H1 (cell line): Measurements from ENCODE around the gene PCDHGA7. TPM values are rescaled to one million over a fixed set of nuclear protein-coding genes. Genes with fewer than 3 reads are reported as not detected.

ENCODE experiments used
- CTCF ChIA-PET: fragments of 300-600 bp; sonication (Branson Sonifier 250); formaldehyde crosslinking; loops from one replicate; lab custom pipeline; 2021; ENCODE audit not compliant: partially characterized antibody; lab: Charles Lee
- POLR2A ChIA-PET: fragments of 300-600 bp; sonication (Branson Sonifier 250); formaldehyde crosslinking; loops from one replicate; lab custom pipeline; 2021; ENCODE audit warnings: inconsistent platforms; ENCODE audit not compliant: partially characterized antibody; lab: Charles Lee
- DNase-seq, 2 experiments: peaks; one replicate each; pipeline versions ENCODE4 v3.0.0 to v3.0.0-alpha.2; 2010 to 2022; ENCODE audit warnings: low spot score in 2 of 2, low read depth in 1 of 2, mixed read lengths in 1 of 2
- FAIRE-seq: peaks from 2 replicates; lab custom pipeline; 2011; peaks lifted over from hg19 to GRCh38; lab: Jason Lieb, UNC
- H2AFZ ChIP-seq: 2 replicates; pipeline ENCODE4 v1.8.1; 2012; ENCODE audit warnings: low read length, inconsistent platforms
- H2AK5ac ChIP-seq: 2 replicates; pipeline ENCODE4 v1.6.1; 2013; ENCODE audit warnings: low read depth, low read length
- H2BK120ac ChIP-seq: replicated peaks from 2 replicates; pipeline ENCODE3; 2013; ENCODE audit warnings: low read depth, low read length, inconsistent platforms
- H2BK12ac ChIP-seq: 2 replicates; pipeline ENCODE4 v1.6.1; 2013; ENCODE audit warnings: low read depth, low read length
- H2BK15ac ChIP-seq: 2 replicates; pipeline ENCODE4 v1.6.1; 2013; ENCODE audit warnings: low read length
- H2BK20ac ChIP-seq: 2 replicates; pipeline ENCODE4 v1.6.1; 2013; ENCODE audit warnings: low read length
- H2BK5ac ChIP-seq: 2 replicates; pipeline ENCODE4 v1.6.1; 2013; ENCODE audit warnings: low read depth, low read length
- H3K14ac ChIP-seq: 2 replicates; pipeline ENCODE4 v1.6.1; 2013; ENCODE audit warnings: inconsistent platforms; ENCODE audit not compliant: insufficient read length
- H3K18ac ChIP-seq: 2 replicates; pipeline ENCODE4 v1.6.1; 2013; ENCODE audit warnings: low read length; ENCODE audit errors: extremely low read depth
- H3K23ac ChIP-seq: 2 replicates; pipeline ENCODE4 v1.6.1; 2013; ENCODE audit warnings: inconsistent platforms; ENCODE audit not compliant: insufficient read length
- H3K23me2 ChIP-seq: 2 replicates; pipeline ENCODE4 v1.6.1; 2013; ENCODE audit warnings: low read depth, low read length
- H3K27ac ChIP-seq: 2 replicates; pipeline ENCODE4 v1.6.1; 2011; ENCODE audit warnings: low read depth, low read length, inconsistent platforms
- H3K27me3 ChIP-seq, 4 experiments: replicated peaks in 1 of 4; 1 replicate in 1 of 4; 2 replicates in 3 of 4; pipeline versions ENCODE4 v1.6.1 to v1.8.1; 2011 to 2013; ENCODE audit warnings: low read length in 3 of 4, mild to moderate bottlenecking in 3 of 4, inconsistent platforms in 2 of 4, mixed read lengths in 2 of 4, moderate library complexity in 1 of 4; ENCODE audit not compliant: control insufficient read depth in 3 of 4, insufficient read depth in 3 of 4; ENCODE audit errors: extremely low read depth in 1 of 4
- H3K36me3 ChIP-seq, 4 experiments: 2 replicates each; pipeline versions ENCODE4 v1.6.1 to v1.8.1; 2011 to 2013; ENCODE audit warnings: mild to moderate bottlenecking in 4 of 4, low read length in 3 of 4, moderate library complexity in 2 of 4, control low read depth in 1 of 4, inconsistent platforms in 1 of 4; ENCODE audit not compliant: insufficient read depth in 4 of 4, control insufficient read depth in 2 of 4
- H3K4ac ChIP-seq: replicated peaks from 2 replicates; pipeline ENCODE3; 2013; ENCODE audit warnings: low read length, low read depth, mixed read lengths, inconsistent platforms; ENCODE audit not compliant: insufficient read length
- H3K4me1 ChIP-seq, 4 experiments: replicated peaks in 1 of 4; 1 replicate in 1 of 4; 2 replicates in 3 of 4; pipeline versions ENCODE4 v1.6.1 to v1.8.1; 2011 to 2013; ENCODE audit warnings: low read length in 3 of 4, inconsistent platforms in 2 of 4, mixed read lengths in 1 of 4; ENCODE audit not compliant: insufficient read depth in 4 of 4, control insufficient read depth in 3 of 4
- H3K4me2 ChIP-seq, 2 experiments: 2 replicates each; pipeline versions ENCODE4 v1.6.1 to v1.8.1; 2011 to 2013; ENCODE audit warnings: low read depth in 2 of 2, low read length in 2 of 2, control low read depth in 1 of 2, inconsistent platforms in 1 of 2, mild to moderate bottlenecking in 1 of 2; ENCODE audit not compliant: insufficient read depth in 1 of 2
- H3K4me3 ChIP-seq, 4 experiments: fragments of 200-600, 300-600 bp in 1 of 4; sonication (generic), shearing (Covaris generic), sonication (Bioruptor Twin) in 1 of 4; 2 replicates each; pipeline versions ENCODE4 v1.5.1 to v1.8.1; 2011 to 2016; ENCODE audit warnings: low read length in 4 of 4, low read depth in 3 of 4, control low read depth in 2 of 4, inconsistent platforms in 2 of 4, mild to moderate bottlenecking in 2 of 4, mixed read lengths in 1 of 4, moderate library complexity in 1 of 4; ENCODE audit not compliant: insufficient read depth in 2 of 4; ENCODE audit errors: extremely low read depth in 1 of 4
- H3K56ac ChIP-seq: replicated peaks from 2 replicates; pipeline ENCODE3; 2013; ENCODE audit warnings: low read depth, mild to moderate bottlenecking, mixed read lengths, low read length, inconsistent platforms; ENCODE audit not compliant: insufficient read length
- H3K79me1 ChIP-seq: 2 replicates; pipeline ENCODE4 v1.6.1; 2013; ENCODE audit warnings: low read depth, low read length, control low read depth
- H3K79me2 ChIP-seq, 2 experiments: 2 replicates each; pipeline versions ENCODE4 v1.6.1 to v1.8.1; 2012 to 2013; ENCODE audit warnings: low read length in 2 of 2, mild to moderate bottlenecking in 2 of 2, inconsistent platforms in 1 of 2; ENCODE audit not compliant: insufficient read depth in 2 of 2, control insufficient read depth in 1 of 2
- H3K9ac ChIP-seq, 4 experiments: replicated peaks in 1 of 4; 1 replicate in 1 of 4; 2 replicates in 3 of 4; pipeline versions ENCODE4 v1.6.1 to v1.8.1; 2011 to 2013; ENCODE audit warnings: low read depth in 3 of 4, low read length in 3 of 4, control low read depth in 2 of 4, mild to moderate bottlenecking in 2 of 4, moderate library complexity in 2 of 4, inconsistent platforms in 1 of 4; ENCODE audit errors: extremely low read depth in 1 of 4
- H3K9me3 ChIP-seq, 2 experiments: 2 replicates each; pipeline versions ENCODE4 v1.6.1 to v1.8.1; 2012 to 2013; ENCODE audit warnings: mild to moderate bottlenecking in 2 of 2, moderate library complexity in 2 of 2, control low read depth in 1 of 2, inconsistent platforms in 1 of 2, low read depth in 1 of 2, low read length in 1 of 2, mixed read lengths in 1 of 2; ENCODE audit not compliant: insufficient read depth in 2 of 2
- H4K20me1 ChIP-seq, 2 experiments: replicated peaks in 1 of 2; 2 replicates each; pipeline versions ENCODE3 to v1.8.1; 2011 to 2013; ENCODE audit warnings: inconsistent platforms in 2 of 2, low read length in 2 of 2, mild to moderate bottlenecking in 1 of 2; ENCODE audit not compliant: insufficient read depth in 2 of 2, control insufficient read depth in 1 of 2
- H4K5ac ChIP-seq: 2 replicates; pipeline ENCODE4 v1.6.1; 2013; ENCODE audit warnings: low read length, low read depth, mixed read lengths, inconsistent platforms; ENCODE audit not compliant: insufficient read length
- H4K8ac ChIP-seq: 2 replicates; pipeline ENCODE4 v1.8.0; 2013; ENCODE audit warnings: mild to moderate bottlenecking, moderate library complexity, low read length, inconsistent platforms; ENCODE audit not compliant: insufficient read depth; ENCODE audit errors: extremely low read depth
- H4K91ac ChIP-seq: replicated peaks from 2 replicates; pipeline ENCODE3; 2013; ENCODE audit warnings: low read length, mixed read lengths, inconsistent platforms; ENCODE audit not compliant: insufficient read length
- CREB1 ChIP-seq: IDR thresholded peaks from 2 replicates; pipeline ENCODE4 v1.6.1; 2012; ENCODE audit warnings: inconsistent platforms
- JUN ChIP-seq: IDR thresholded peaks from 2 replicates; pipeline ENCODE4 v1.6.1; 2011; ENCODE audit warnings: low read depth, mild to moderate bottlenecking, improper control_type of control experiment, low read length
- POLR2AphosphoS5 ChIP-seq: IDR thresholded peaks from 2 replicates; pipeline ENCODE4 v1.6.1; 2011; ENCODE audit warnings: low read depth, low read length
- SP1 ChIP-seq: IDR thresholded peaks from 2 replicates; pipeline ENCODE4 v1.6.1; 2011; ENCODE audit warnings: low read depth, low read length
- TAF1 ChIP-seq: IDR thresholded peaks from 2 replicates; pipeline ENCODE4 v1.6.1; 2011; ENCODE audit warnings: mild to moderate bottlenecking, low read depth, low read length
- WGBS, 2 experiments: shearing (Covaris generic) in 1 of 2; methylation state at CpG; one replicate each; pipeline versions ENCODE4 v1.1.6 to v1.1.7; 2013 to 2015; ENCODE audit warnings: low lambda C conversion rate in 2 of 2, mixed read lengths in 2 of 2, inconsistent platforms in 1 of 2, low coverage in 1 of 2, missing lambda C conversion rate in 1 of 2; ENCODE audit not compliant: insufficient replicate concordance in 2 of 2, insufficient coverage in 1 of 2, insufficient read length in 1 of 2; ENCODE audit errors: extremely low coverage in 1 of 2, missing lambda C conversion rate in 1 of 2; 5-methylcytosine and 5-hydroxymethylcytosine counted together
- polyA plus RNA-seq, 7 experiments: library from polyadenylated mRNA; depleted of rRNA in 3 of 7; stranded (reverse) in 5 of 7; unstranded in 2 of 7; fragments of >200 nt in 5 of 7; fragments of 200-250 nt in 2 of 7; gene quantifications; 1 replicate in 5 of 7; 2 replicates in 1 of 7; 4 replicates in 1 of 7; pipeline versions ENCODE4 v1.2.1 to v1.2.3, GENCODE V29; 2011 to 2013; ENCODE audit warnings: missing spikeins in 2 of 7, mixed read lengths in 2 of 7
- total RNA-seq: library from RNA; stranded (reverse); fragmentation: NEBNext Ultra II Directional; extraction: Animal tissue kit (Norgen Biotek cat#: 25700); gene quantifications from 2 replicates; pipeline ENCODE4 v1.2.1, GENCODE V29; 2021

Gene PCDHGA7
- total and polyA plus RNA-seq, 2 of the 8 experiments (the other 6 are each of a cell fraction or from before 2014, with no cell fraction given): 0.39 to 1.1 TPM

- H4K20me1 ChIP-seq: no peaks in the 10 kb centered on the region
- no peak overlapping the region for H3K4me3 ChIP-seq
- peaks cover 0 to 6% (median 0%) of the 10 kb centered on the region in 4 experiments; a peak in 2 of 8 replicates for H3K36me3 ChIP-seq
- H3K14ac ChIP-seq: no peak overlapping the region
- H3K18ac ChIP-seq: no peak overlapping the region
- H2BK12ac ChIP-seq: no peak overlapping the region
- no peaks in the 10 kb centered on the region for H3K27me3 ChIP-seq
- H2BK15ac ChIP-seq: no peak overlapping the region
- H2BK120ac ChIP-seq: no peak overlapping the region
- no peak overlapping the region for H2BK5ac ChIP-seq
- H2BK20ac ChIP-seq: no peak overlapping the region
- FAIRE-seq (no peak), DNase-seq (no peak)
- no peak overlapping the region for H3K4ac ChIP-seq
- no peak overlapping the region for H4K91ac ChIP-seq
- no peaks in the 10 kb centered on the region for H3K79me1 ChIP-seq
- H4K5ac ChIP-seq: no peak overlapping the region
- H3K4me2 ChIP-seq: no peak overlapping the region
- no peak overlapping the region for H4K8ac ChIP-seq
- H3K4me1 ChIP-seq: no peaks in the 10 kb centered on the region
- no peak overlapping the region for H3K9ac ChIP-seq
- H2AK5ac ChIP-seq: no peak overlapping the region
- H3K79me2 ChIP-seq: no peaks in the 10 kb centered on the region
- H3K9me3 ChIP-seq: peaks cover 18 to 28% of the 10 kb centered on the region in 2 experiments
- no peak overlapping the region for H2AFZ ChIP-seq
- 96% methylated on average over 2 of the region's 2 CpGs; no CpG with 5 or more reads in 1 of the 2 experiments for WGBS, 2 experiments
- no peak overlapping the region for H3K27ac ChIP-seq
- POLR2A ChIA-PET: no interaction called here
- H3K23ac ChIP-seq: no peak overlapping the region
- no peak for TF ChIP-seq TAF1
- no peak for TF ChIP-seq CREB1
- no peak for TF ChIP-seq POLR2AphosphoS5
- TF ChIP-seq SP1: no peak
- no peak for TF ChIP-seq JUN
- TF ChIP-seq, all 59 proteins: peak for 0
- Histone ChIP-seq H3K23me2 (no peaks in the 10 kb centered on the region), H3K56ac (no peak overlapping the region)
- CTCF ChIA-PET: interaction anchor here (7.0 kb wide), 1 partner anchor 15 kb away, joined by 67 read pairs; the partner anchor contains the start of genes PCDHGA11 and PCDHGB7
Observed at GRCh38 chr5:141434006-141434405, 51.5 kb downstream of the PCDHGA7 start.

Other genes with a start within 250 kb of the PCDHGA7 start
Only the 30 nearest of the 36 such genes appear.
- 1.6 and 3.8 TPM in 2 replicates for gene PCDHB9, start 195.6 kb upstream of the PCDHGA7 start, total RNA-seq
- gene PCDHB9, start 195.6 kb upstream of the PCDHGA7 start, polyA plus RNA-seq (2011; rRNA removed): 0.68 and 0.88 TPM in 2 replicates
- gene PCDHB10, start 190.4 kb upstream of the PCDHGA7 start, total RNA-seq: 1.8 and 1.9 TPM in 2 replicates
- 1.3 and 1.5 TPM in 2 replicates for gene PCDHB10, start 190.4 kb upstream of the PCDHGA7 start, polyA plus RNA-seq (2011; rRNA removed)
- gene PCDHB11, start 183.1 kb upstream of the PCDHGA7 start, total RNA-seq: 0.86 and 1.4 TPM in 2 replicates
- gene PCDHB11, start 183.1 kb upstream of the PCDHGA7 start, polyA plus RNA-seq (2011; rRNA removed): 0.50 and 0.63 TPM in 2 replicates
- 2.0 and 3.0 TPM in 2 replicates for gene PCDHB12, start 174.0 kb upstream of the PCDHGA7 start, total RNA-seq
- gene PCDHB12, start 174.0 kb upstream of the PCDHGA7 start, polyA plus RNA-seq (2011; rRNA removed): 1.1 and 1.9 TPM in 2 replicates
- gene PCDHB13, start 168.8 kb upstream of the PCDHGA7 start, total RNA-seq: 1.1 and 1.4 TPM in 2 replicates
- 1.1 and 1.5 TPM in 2 replicates for gene PCDHB13, start 168.8 kb upstream of the PCDHGA7 start, polyA plus RNA-seq (2011; rRNA removed)
- 2.7 and 2.9 TPM in 2 replicates for gene PCDHB14, start 159.4 kb upstream of the PCDHGA7 start, total RNA-seq
- 2.5 and 2.7 TPM in 2 replicates for gene PCDHB14, start 159.4 kb upstream of the PCDHGA7 start, polyA plus RNA-seq (2011; rRNA removed)
- gene PCDHB15, start 137.3 kb upstream of the PCDHGA7 start, total RNA-seq: 3.9 and 4.0 TPM in 2 replicates
- gene PCDHB15, start 137.3 kb upstream of the PCDHGA7 start, polyA plus RNA-seq (2011; rRNA removed): 2.8 and 4.9 TPM in 2 replicates
- not detected in 2 replicates for gene SLC25A2, start 78.7 kb upstream of the PCDHGA7 start, total RNA-seq
- gene SLC25A2, start 78.7 kb upstream of the PCDHGA7 start, polyA plus RNA-seq (2011; rRNA removed): 0.05 TPM in 1 of 2 replicates, not detected in the other
- gene TAF7, start 62.0 kb upstream of the PCDHGA7 start, total RNA-seq: 99.4 and 101 TPM in 2 replicates
- gene TAF7, start 62.0 kb upstream of the PCDHGA7 start, polyA plus RNA-seq (2011; rRNA removed): 23.6 and 29.8 TPM in 2 replicates
- 0.84 and 0.89 TPM in 2 replicates for gene PCDHGA1, start 52.2 kb upstream of the PCDHGA7 start, total RNA-seq
- 0.57 and 1.1 TPM in 2 replicates for gene PCDHGA1, start 52.2 kb upstream of the PCDHGA7 start, polyA plus RNA-seq (2011; rRNA removed)
- 0.31 and 0.32 TPM in 2 replicates for gene PCDHGA2, start 44.0 kb upstream of the PCDHGA7 start, total RNA-seq
- gene PCDHGA2, start 44.0 kb upstream of the PCDHGA7 start, polyA plus RNA-seq (2011; rRNA removed): 0.39 and 0.61 TPM in 2 replicates
- 0.25 and 0.39 TPM in 2 replicates for gene PCDHGA3, start 38.9 kb upstream of the PCDHGA7 start, total RNA-seq
- gene PCDHGA3, start 38.9 kb upstream of the PCDHGA7 start, polyA plus RNA-seq (2011; rRNA removed): 0.15 and 0.30 TPM in 2 replicates
- 2.8 and 3.9 TPM in 2 replicates for gene PCDHGB1, start 32.6 kb upstream of the PCDHGA7 start, total RNA-seq
- gene PCDHGB1, start 32.6 kb upstream of the PCDHGA7 start, polyA plus RNA-seq (2011; rRNA removed): 1.3 and 2.0 TPM in 2 replicates
- 1.9 and 2.5 TPM in 2 replicates for gene PCDHGA4, start 27.7 kb upstream of the PCDHGA7 start, total RNA-seq
- gene PCDHGA4, start 27.7 kb upstream of the PCDHGA7 start, polyA plus RNA-seq (2011; rRNA removed): 1.4 and 1.7 TPM in 2 replicates
- gene PCDHGB2, start 22.7 kb upstream of the PCDHGA7 start, total RNA-seq: 2.8 and 2.9 TPM in 2 replicates
- 1.9 TPM in 2 replicates for gene PCDHGB2, start 22.7 kb upstream of the PCDHGA7 start, polyA plus RNA-seq (2011; rRNA removed)
- gene PCDHGA5, start 18.6 kb upstream of the PCDHGA7 start, total RNA-seq: 1.0 and 1.3 TPM in 2 replicates
- 1.1 TPM in 2 replicates for gene PCDHGA5, start 18.6 kb upstream of the PCDHGA7 start, polyA plus RNA-seq (2011; rRNA removed)
- 1.3 and 1.6 TPM in 2 replicates for gene PCDHGB3, start 12.5 kb upstream of the PCDHGA7 start, total RNA-seq
- 1.9 and 2.0 TPM in 2 replicates for gene PCDHGB3, start 12.5 kb upstream of the PCDHGA7 start, polyA plus RNA-seq (2011; rRNA removed)
- 1.3 and 1.4 TPM in 2 replicates for gene PCDHGA6, start 8.9 kb upstream of the PCDHGA7 start, total RNA-seq
- 2.0 TPM in 2 replicates for gene PCDHGA6, start 8.9 kb upstream of the PCDHGA7 start, polyA plus RNA-seq (2011; rRNA removed)
- 7.8 and 9.1 TPM in 2 replicates for gene PCDHGB4, start 5.0 kb downstream of the PCDHGA7 start, total RNA-seq
- gene PCDHGB4, start 5.0 kb downstream of the PCDHGA7 start, polyA plus RNA-seq (2011; rRNA removed): 8.0 and 9.7 TPM in 2 replicates
- 1.4 and 1.7 TPM in 2 replicates for gene PCDHGA8, start 9.9 kb downstream of the PCDHGA7 start, total RNA-seq
- 0.79 and 1.2 TPM in 2 replicates for gene PCDHGA8, start 9.9 kb downstream of the PCDHGA7 start, polyA plus RNA-seq (2011; rRNA removed)
- 1.9 and 2.6 TPM in 2 replicates for gene PCDHGB5, start 15.2 kb downstream of the PCDHGA7 start, total RNA-seq
- gene PCDHGB5, start 15.2 kb downstream of the PCDHGA7 start, polyA plus RNA-seq (2011; rRNA removed): 1.1 and 1.7 TPM in 2 replicates
- gene PCDHGA9, start 20.0 kb downstream of the PCDHGA7 start, total RNA-seq: 1.1 and 1.2 TPM in 2 replicates
- gene PCDHGA9, start 20.0 kb downstream of the PCDHGA7 start, polyA plus RNA-seq (2011; rRNA removed): 0.61 and 0.79 TPM in 2 replicates
- gene PCDHGB6, start 25.3 kb downstream of the PCDHGA7 start, total RNA-seq: 3.4 and 4.1 TPM in 2 replicates
- 4.1 and 4.3 TPM in 2 replicates for gene PCDHGB6, start 25.3 kb downstream of the PCDHGA7 start, polyA plus RNA-seq (2011; rRNA removed)
- gene PCDHGA10, start 30.2 kb downstream of the PCDHGA7 start, total RNA-seq: 2.1 and 2.2 TPM in 2 replicates
- 6.4 and 7.1 TPM in 2 replicates for gene PCDHGA10, start 30.2 kb downstream of the PCDHGA7 start, polyA plus RNA-seq (2011; rRNA removed)
- gene PCDHGB7, start 34.9 kb downstream of the PCDHGA7 start, total RNA-seq: 8.7 and 9.5 TPM in 2 replicates
- 4.1 and 5.5 TPM in 2 replicates for gene PCDHGB7, start 34.9 kb downstream of the PCDHGA7 start, polyA plus RNA-seq (2011; rRNA removed)
- 8.2 and 8.3 TPM in 2 replicates for gene PCDHGA11, start 38.3 kb downstream of the PCDHGA7 start, total RNA-seq
- gene PCDHGA11, start 38.3 kb downstream of the PCDHGA7 start, polyA plus RNA-seq (2011; rRNA removed): 2.2 and 2.7 TPM in 2 replicates
- 1.0 and 1.3 TPM in 2 replicates for gene PCDHGA12, start 47.8 kb downstream of the PCDHGA7 start, total RNA-seq
- gene PCDHGA12, start 47.8 kb downstream of the PCDHGA7 start, polyA plus RNA-seq (2011; rRNA removed): 0.88 and 1.2 TPM in 2 replicates
- 18.6 and 19.6 TPM in 2 replicates for gene PCDHGC3, start 93.2 kb downstream of the PCDHGA7 start, total RNA-seq
- gene PCDHGC3, start 93.2 kb downstream of the PCDHGA7 start, polyA plus RNA-seq (2011; rRNA removed): 4.7 and 11.3 TPM in 2 replicates
- 2.4 and 2.6 TPM in 2 replicates for gene PCDHGC4, start 102.3 kb downstream of the PCDHGA7 start, total RNA-seq
- gene PCDHGC4, start 102.3 kb downstream of the PCDHGA7 start, polyA plus RNA-seq (2011; rRNA removed): 2.1 and 2.8 TPM in 2 replicates
- 0.78 and 1.1 TPM in 2 replicates for gene PCDHGC5, start 106.3 kb downstream of the PCDHGA7 start, total RNA-seq
- 0.41 and 0.66 TPM in 2 replicates for gene PCDHGC5, start 106.3 kb downstream of the PCDHGA7 start, polyA plus RNA-seq (2011; rRNA removed)